Stimulated activated CD8-positive, alpha-beta memory T cell treated with anti-CD3 and anti-CD28 coated beads, Interleukin-15, amount 100 ng/mL, for 1 hour (primary cell): ENCODE results near the gene TPRG1.
A peak's percentile ranks its signal among the peaks of the same experiment; 100 is the strongest.

Experiments used
- DNase-seq: peaks from one replicate; pipeline ENCODE4 v3.0.0-alpha.2; 2020; ENCODE audit warnings: low read depth

The TPRG1 gene, protein sequence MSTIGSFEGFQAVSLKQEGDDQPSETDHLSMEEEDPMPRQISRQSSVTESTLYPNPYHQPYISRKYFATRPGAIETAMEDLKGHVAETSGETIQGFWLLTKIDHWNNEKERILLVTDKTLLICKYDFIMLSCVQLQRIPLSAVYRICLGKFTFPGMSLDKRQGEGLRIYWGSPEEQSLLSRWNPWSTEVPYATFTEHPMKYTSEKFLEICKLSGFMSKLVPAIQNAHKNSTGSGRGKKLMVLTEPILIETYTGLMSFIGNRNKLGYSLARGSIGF

DNA sequence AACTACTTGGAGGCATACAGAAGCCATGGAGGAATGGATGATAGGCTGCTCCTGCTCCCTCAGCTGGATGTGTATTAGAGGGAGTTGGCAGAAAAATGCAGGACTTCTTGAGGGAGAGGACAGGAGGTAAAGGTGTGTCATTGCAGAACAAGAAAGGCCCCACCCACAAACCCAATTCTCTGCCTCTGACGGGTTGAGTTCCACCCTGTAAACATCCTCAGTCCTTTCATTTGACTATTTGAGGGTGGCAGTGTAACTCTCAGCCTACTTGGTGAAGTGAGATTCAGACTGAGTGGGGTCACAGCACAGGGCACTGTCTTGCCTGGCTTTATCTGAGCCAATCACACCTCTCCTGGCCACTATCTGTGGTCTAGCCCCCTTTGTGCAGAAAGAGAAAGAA lies at the start of gene TPRG1:
TPRG1 (plus strand) TSS at position 265 of the 400 bp plus-strand sequence. CDS start 35,414 bp downstream, outside the sequence.
- no peak for DNase-seq

DNA sequence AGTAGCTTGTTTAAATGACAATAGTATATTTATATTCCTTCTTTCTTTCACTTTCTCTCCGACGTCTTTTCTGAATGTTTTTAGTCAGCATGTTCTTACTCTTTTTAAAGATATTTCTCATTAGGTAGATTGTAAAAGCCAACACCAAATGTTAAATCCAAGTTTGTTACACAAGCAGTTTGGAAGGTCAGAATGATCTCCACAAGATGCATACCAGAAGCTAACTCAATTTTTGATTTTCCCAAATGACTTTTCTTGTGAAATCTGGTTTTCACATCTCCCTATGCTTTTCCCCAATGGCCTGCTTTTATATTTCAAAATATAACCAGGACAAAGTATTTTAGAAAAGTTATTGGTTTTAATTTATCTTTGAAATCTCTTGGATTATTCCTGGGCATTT lies 49.7 kb upstream of the TPRG1 start:
- DNase-seq, result no peak

DNA sequence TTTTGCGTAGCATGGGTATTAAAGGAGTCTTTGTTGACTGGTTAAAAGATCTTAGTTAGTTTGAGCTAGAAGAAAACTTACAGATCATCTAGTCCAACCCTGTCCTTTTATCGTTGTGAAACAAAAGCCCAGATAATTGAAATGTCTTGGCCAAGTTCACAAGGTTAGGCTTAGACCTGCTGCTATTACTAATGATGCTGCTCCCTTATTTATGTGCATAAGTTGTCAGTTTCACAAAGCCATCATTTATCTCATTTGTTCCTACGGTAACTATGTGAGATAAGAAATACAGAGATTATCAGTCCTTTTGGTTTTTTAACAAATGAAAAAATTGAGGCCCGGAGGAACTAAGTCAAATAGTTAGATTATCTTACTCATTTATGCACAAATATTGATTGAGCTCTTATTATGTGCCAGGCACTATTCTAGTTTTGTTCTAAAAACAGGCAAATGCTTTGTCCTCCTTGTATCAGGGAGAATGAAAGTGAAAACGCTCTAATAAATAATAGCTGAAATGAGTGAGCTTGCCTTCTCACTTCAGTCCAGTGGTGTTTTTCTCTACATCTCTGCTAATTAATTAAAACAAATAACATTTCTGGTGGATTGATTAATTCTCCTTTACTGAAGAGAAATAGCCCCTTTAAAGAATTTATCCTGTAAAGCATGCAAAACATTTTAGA lies 49.1 kb upstream of the TPRG1 start:
- no peak for DNase-seq

DNA sequence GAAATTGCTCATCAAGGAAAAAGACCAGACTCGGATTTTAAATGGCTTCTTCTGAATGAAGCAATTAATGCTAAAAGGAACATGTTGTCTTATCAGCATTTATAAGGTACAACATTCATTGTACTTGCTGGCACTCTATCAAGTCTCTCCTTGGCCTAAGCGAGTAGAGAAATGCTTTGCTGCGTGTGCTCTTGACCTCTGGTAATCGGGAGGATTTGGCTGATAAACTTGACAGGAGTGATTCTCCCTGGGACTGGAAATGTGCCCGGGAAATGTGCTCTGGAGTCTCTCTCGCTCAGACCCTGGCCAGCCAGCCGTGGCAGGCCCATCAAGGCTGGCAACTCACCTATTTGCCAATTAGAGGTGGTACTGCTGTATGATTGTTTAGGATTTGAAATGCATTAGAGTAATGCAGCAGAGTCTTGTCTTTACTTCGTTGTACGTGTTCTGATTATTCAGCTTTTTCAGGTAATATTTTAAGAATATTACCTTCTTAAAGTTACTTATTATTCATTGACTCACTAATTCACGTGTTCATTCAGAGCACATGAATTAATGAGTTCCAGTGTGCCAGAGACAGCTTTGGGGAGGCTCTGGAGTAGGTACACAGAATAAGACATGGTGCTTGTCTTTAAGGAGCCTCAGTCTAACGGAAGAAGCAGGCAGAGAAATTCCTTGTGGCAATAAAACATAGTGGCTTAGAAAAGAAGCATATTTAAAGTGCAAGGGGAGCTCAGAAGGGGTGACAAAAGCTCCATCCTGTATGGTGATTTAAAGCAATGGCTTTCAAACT lies 48.0 kb upstream of the TPRG1 start:
- DNase-seq, result no peak

DNA sequence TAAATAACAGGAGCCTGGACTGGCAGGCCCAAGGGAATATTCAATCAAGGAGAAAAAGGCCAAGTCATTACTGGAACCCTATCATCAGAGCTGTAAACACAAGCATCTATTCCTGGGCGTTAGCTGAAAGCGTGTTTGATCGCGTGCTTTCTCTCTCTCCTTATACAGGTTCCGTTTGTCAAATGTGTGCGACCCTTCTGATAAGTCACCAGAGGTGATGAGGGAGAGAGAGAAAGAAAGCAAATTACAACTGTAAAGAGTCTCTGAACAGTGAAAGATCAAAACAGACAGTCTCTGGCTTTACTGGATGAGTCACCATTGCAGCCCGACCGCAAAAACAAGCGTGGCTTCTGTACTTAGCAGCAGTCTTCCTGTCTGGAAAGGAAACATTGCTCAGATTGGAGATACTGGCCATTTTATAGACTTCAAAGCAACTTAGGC lies 39.5 kb upstream of the TPRG1 start:
- peak; percentile 43 for DNase-seq

DNA sequence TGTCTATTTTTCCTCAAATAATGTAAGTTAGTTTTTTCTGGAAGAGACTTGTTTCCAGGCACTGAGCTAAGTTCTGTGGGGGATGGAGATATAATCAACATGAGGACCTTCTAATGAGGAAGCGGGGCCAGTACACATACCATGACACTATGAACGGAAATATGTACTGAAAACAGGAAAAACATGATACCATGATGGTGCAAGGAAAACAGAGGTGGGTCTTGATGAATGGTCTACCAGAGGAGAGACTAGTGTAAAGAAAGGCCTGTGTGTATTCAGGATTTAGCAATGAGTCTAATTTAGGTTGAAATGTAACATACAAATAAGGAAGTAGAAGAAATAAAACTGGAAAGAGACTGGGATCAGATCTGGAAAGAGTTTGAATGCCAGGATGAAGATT lies 38.9 kb upstream of the TPRG1 start:
- DNase-seq, result no peak

DNA sequence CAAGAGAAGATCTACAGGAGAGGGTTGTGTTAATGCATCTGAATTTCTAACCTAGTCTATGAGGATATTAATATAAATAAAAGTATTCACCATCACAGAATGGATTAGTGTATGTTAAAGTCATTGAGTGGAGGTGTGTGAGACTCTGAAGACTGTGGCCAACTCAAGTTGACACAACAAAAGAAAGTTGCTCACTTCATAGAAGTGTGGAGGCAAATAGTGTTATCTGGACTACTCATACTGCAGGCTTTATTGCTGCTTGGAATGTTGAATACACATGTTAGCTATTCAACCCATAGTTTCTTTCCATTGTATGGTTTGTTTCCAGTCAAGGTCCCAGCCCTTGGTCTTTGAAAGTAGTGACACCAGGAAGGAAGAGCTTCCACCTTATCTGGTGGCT lies 38.0 kb upstream of the TPRG1 start:
- no peak for DNase-seq

DNA sequence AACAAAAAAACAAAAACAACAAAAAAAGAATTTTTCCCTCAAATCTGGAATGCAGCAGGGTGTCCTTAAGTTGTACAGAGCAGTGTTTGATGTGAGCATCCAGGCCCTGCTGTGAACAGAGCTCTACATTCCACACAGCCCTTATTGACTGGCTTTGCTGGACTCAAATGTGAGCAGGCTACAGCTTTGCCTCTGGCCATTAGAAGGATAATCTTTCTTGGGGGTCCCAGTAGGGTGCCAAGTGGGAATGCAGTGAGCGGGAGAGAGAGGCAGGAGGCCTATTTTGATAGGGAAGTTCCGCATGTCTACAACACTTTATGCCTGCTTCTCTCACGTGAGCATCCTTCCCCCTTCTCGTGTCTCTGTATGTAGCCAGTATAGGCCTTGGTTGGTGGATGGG lies 34.4 kb upstream of the TPRG1 start:
- DNase-seq, result no peak

DNA sequence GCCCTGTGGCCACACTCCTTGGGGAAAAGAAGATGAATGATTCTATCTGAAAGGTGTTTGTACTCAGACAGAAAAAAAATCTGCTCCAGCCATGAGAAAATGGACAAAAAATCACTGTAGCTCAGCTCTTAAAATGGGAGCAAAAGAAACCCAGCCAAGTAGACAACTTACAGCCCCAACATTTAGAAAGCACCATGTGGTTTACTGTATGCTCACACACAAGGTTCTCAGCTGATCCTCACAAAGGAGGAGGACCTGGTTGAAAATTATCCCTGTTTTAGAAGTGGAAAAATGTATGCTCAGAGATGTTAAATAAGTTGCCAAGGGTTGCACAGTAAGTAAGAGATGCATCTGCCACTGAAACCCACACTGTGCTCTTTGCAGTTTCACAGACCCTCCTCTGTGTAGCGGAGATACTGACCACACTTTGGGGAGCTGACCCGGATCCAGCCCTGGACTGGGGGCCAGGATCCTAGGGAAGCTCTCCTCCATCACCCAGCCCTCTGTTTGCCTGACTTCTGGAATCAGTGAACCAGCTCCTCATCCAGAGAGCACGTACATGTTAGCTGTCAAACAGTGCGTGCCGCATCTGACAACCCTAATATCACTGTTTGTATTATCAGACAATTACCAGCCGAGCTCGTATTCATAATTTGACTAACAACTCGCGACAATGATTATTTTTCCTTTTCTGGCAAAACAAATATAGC lies 32.7 kb upstream of the TPRG1 start:
- DNase-seq, result no peak

DNA sequence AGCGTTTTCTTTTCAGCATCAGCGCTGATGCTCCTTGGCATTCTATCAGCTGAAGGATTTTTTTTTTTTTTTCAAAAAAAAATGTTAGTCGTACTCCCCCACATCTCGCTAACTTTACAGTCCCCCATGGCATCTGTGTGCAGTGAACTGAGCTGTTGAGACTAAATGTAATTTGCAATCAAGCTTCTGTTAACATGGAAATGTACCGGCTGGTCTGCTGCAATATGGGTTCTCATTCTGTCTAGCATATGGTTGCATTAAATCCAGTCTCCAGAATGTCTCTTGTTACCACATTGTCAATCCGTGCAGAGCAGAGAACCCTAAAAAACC lies 32.2 kb upstream of the TPRG1 start:
- DNase-seq, result no peak

DNA sequence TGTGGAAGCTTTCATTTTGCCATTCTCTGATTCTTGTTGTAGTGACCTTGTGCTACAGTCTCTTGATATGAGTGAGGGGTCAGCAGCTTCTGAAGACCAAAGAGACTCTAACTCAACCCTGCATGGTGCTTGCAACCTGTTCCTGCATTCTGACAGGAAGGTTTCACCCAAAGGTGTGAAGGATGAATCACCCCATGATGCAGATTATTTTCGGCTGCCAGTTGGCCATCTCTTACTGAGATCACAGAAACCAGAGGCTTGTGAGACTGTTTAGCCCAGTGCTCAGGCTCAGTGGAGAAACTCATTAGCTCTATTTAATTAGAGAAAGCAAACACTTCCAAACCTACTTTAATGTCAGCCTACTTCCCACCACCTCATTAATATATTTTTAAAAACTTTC lies 29.2 kb upstream of the TPRG1 start:
- no peak for DNase-seq

DNA sequence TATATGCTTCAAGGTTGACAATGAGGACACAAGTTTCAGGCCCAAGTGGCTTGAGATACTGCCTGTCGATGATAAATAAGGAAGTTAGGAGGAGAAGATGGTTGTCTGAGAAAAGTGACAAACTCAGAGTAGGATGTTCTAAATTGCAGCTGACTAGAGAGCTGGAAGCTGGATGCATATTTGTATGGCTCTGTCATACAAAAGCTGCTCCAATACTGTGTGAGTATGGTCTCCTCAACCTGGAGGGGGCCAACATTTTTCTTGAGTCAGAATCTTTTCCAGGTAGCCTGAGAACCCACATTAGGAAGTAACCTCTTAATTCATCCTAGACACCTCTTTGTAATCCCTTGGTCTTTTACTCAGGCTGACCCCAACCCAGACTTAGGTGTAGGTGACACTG lies 28.4 kb upstream of the TPRG1 start:
- no peak for DNase-seq

DNA sequence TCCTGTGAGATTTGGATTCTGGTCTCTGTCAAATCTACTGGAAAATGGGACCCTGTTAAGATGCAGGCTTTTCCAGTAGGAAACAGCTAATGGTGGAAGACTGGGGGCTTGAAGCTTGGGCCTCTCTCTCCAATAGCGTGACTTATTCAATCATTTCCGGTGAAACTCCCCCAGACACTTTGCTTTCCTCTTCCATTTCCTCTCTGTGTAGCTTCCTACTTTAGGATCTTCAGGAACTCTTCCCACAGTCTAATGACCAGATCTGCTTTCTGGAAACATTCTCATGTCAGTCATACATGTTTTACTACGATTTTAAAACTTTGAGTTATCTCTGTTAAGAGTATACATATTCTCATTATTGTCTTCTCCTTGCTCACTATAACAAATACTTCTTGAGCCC lies 28.0 kb upstream of the TPRG1 start:
- DNase-seq, result no peak

DNA sequence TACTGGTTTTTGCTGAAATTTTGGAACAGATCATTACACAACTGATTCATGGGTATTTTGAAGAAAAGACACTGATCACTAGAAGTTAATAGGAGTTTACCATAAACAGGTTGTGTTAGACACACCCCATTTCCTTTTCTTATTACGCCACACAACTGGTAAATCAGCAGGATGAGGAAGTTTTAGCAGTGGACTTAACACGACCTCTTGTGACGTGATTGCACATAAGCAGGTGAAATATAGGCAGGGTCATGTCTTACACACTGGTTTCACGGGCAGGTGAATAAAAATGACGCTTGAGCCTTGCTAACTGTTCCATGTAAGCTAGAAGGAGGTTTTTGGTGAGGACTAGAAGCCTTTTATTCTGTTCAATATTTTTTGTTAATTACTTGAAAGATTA lies 27.1 kb upstream of the TPRG1 start:
- DNase-seq, result no peak

DNA sequence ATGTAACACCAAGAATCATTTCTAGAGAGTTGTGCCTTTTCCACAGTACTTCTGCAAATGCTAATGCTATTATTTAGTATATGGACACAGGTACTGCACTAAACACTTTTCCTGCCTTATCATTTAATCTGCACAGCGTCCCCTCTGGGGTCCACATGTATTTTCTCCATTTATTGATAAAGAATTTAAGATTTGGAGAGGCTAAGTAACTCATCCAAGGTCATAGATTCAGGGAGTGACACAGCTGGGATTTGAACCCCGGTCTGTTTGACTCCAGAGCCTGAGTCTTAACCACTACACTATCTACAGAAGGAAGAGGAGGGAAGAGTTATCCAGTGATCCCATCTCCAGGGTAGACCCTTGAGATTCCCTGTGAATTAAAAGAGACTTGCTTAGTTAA lies 24.9 kb upstream of the TPRG1 start:
- DNase-seq, result no peak

DNA sequence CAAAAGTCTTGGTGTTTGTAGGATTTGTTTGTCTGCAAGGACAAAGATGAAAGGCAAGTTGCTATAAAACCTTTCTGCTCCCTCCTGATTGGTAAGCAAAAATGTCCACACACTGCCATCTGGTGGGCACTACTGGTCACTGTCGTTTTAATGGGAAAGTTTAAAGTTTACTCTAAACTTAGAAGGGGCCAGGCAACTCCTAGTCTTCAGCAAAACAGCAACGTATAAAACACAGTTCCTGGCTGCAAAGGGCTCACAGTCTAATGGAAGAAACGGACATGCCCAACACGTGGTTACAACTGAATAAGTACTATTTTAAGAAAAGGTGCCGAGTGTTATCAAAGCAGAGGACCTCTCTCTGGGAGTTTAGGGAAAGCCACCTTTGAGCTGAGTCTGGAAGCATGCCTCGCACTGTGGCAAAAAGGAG lies 23.7 kb upstream of the TPRG1 start:
- DNase-seq, result peak; percentile 57

DNA sequence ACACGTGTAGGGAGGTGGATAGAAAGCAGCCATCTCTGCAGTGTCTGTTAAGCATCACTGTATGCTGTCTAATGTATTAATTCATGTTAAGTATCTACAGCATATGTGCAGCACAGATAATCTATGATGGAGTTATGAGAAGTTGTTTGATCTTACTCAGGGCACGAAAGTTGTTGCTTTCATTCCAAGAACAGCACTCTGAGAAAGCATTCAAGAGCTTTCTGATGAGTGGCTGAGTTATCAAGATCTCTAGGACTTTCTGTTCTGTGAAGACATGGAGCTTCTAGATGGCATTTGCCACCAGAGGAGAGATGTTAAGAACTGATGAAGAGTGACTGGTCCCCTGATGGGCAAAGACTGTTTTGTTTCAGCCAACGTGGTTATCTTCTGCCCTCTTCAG lies 22.6 kb upstream of the TPRG1 start:
- DNase-seq, result no peak

DNA sequence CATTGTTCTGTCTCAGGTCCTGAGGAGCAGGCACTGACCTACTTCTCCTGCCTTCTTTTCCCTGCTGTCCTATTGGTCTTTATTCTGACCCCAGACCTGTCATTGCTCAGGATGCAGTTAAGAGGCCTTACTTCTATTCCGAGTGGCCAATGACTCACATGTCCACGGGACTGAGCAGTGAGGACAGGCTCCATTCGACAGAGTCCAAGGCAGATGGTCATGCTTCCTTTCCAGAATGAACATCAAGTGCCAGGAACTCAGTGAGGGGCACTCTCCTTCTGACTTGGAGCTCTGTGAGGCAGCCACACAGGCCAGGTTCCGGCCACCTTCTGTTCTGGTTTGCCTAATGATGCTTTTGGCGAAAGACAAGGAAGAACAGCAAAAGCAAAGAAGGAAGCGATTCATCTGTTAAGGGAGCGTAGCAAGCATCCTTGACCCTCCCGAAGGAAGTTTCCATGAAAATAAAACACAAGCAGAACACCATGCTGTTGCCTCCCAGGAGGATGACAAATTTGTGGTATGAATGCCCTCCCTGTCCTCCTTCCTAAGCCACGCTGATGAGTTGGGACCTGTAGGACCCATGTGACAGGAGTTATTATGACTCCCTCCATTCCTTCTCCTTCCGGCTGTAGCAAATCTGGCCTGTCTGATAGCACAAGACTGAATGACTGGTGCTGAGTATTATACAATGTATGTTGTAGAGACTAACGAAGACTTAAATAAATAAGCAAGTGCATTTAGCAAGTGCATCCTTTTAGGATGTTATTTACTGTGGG lies 14.4 kb upstream of the TPRG1 start:
- DNase-seq, result no peak

DNA sequence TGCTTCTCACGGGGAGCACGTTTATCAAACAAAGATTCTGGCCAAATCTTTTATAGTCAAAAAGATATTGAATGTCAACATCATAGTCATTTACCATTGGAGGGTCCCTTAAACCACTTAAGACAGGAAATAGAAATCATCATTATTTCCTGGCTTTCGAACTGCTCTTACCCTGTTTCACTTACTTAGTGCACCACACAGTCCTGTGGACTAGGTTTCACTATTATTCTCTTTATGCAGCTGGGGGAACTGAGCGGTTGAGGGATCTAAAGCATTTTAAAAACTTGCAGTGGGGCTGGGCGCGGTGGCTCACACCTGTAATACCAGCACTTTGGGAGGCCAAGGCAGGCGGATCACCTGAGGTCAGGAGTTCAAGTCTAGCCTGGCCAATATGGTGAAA lies 13.7 kb upstream of the TPRG1 start:
- DNase-seq, result no peak

DNA sequence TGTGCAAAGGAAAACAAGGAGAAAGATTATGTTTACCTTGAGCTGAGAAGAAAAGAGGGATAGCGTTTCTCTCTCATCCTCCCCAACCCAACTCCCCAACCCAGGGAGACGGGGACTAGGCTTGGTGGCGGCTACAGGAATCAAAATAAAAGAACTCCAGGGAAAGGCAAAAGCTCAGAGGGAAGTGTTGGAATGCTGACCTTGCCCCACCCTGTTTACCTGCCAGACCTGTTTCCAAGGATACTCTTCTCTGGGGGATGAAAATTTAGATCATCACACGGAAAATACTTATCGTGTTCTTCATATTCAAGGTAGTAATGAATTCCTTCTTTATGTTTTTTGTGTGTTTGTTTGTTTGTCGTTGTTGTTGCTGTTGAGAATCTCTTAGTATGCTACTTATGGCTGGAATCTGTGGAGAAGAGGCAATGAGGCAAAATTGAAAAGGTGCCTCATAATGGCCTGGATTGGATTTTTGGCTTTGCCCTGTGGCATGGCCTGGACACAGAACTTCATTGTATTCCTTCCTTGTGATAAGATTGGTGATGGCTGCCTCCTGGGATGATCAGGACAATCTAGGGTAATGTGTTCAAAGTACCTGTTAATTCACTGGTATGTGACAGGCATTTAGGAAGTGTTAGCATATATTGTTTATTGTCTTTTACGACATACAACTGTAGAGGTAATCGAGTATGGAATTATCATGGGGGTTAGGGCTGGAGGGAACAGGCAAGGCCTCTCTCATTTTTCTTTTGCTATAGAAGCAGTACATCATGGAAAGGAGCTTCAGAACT lies 11.1 kb upstream of the TPRG1 start:
- DNase-seq, result no peak

DNA sequence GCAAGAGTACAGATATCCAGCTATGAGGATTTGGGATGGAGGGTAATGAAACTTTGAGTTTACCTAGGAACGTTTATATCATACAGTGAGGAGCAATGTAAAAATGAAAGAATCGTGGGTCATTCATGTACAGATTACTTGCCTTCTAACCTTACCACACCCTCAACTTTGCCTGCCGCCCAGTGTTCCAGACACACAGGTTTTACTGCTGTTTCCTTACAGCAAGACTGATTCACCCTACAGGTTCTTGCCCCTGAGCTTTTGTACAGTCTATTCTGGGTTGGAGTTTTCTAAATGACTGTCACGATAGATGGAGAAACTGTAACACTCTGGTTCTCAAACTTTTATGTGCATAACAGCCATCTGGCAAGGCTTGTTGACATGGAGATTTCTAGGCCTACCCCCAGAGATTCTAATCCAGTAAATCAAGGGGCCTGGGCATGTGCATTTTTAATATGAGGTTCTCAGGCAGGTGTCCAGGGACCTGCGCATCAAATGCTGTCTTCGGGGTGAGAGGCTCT lies 6.6 kb upstream of the TPRG1 start:
- DNase-seq, result no peak
